Measurements from ENCODE around the gene NEURL4.

Gene NEURL4

DNA sequence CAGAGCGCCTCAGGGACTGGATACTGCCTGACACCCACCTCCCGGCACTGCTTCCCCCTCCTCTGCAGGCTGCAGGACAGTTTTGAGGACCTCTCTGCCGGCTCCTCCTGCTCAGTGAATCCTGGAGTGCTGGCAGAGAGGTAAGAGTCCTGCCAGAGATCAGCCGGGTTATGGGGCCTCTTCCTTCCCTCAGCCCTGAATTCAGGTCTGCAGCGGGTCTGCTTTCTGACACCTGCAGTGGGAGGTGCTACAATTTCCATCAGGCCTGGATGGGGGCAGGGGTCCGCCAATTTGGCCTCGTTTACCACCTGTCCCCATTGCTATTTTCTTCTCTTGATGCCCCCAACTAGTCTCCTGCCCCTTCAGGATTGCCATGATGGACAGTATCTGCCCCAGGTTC, 3.0 kb upstream of the NEURL4 start:
- TF ChIP-seq, protein P1, sequence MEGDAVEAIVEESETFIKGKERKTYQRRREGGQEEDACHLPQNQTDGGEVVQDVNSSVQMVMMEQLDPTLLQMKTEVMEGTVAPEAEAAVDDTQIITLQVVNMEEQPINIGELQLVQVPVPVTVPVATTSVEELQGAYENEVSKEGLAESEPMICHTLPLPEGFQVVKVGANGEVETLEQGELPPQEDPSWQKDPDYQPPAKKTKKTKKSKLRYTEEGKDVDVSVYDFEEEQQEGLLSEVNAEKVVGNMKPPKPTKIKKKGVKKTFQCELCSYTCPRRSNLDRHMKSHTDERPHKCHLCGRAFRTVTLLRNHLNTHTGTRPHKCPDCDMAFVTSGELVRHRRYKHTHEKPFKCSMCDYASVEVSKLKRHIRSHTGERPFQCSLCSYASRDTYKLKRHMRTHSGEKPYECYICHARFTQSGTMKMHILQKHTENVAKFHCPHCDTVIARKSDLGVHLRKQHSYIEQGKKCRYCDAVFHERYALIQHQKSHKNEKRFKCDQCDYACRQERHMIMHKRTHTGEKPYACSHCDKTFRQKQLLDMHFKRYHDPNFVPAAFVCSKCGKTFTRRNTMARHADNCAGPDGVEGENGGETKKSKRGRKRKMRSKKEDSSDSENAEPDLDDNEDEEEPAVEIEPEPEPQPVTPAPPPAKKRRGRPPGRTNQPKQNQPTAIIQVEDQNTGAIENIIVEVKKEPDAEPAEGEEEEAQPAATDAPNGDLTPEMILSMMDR (IDR thresholded peaks at IDR 0.05; ENCODE audit: low read depth, low read length) = no peak
- H3K4me3 ChIP-seq (ENCODE audit: low read depth, low read length) = no peak overlapping the region

DNA sequence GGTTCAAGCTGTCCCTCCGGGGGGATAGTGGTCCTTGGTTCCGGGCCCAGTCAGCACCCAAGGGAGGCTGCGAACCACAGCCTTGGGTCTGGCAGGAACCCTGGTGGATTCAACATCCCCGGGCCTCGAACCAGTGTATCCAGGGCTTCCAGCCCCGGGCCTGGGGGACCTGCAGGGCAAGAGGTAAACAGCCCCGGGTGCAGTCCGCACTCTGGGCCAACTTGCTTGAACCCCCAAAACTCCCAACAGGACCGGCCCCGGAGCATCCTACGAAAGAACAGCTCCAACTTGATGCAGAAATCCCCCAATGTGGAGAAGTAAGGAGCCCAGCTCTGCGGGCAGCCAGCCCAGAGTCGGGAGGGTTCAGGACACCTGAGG, 1.5 kb upstream of the NEURL4 start:
- TF ChIP-seq, protein P1 (IDR thresholded peaks at IDR 0.05; ENCODE audit: low read depth, low read length) = no peak

DNA sequence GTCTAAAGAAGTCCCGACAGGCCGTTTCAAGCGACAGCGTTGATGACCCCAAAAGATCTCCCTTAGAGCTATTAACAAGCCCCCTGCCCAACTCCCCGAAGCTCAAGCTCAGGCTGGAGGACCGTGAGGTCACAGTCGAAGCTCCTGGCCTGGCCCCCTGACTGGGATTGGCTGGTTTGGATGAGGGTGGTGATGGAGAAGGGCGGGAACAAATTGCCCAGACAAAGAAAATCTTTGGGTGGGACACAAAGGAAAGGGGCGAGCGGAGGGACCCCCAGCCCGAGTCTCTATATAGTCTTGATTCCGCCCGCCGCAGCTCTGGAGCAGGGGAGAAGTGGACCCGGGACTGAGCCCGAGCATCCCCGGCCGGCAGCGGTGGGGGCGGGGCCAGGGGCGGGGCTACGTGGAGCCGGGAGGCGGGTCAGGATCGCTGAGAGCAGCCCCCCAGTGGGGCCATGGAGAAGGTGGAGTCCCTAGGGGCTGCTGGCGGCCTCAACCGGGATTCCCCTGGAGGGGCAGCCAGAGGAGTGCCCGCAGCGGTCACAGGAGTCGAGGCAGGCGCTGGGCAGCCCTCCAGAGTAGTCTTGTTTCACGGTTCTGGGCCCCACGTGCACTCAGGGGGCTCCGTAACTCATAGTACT, 982 bp upstream of the NEURL4 start:
- H3K4me3 ChIP-seq (ENCODE audit: low read depth, low read length) = peak overlapping the region; percentile 84
- TF ChIP-seq, protein P1 (IDR thresholded peaks at IDR 0.05; ENCODE audit: low read depth, low read length) = no peak

More for the DNA sequence above, 1.5 kb upstream of the NEURL4 start:
- H3K4me3 ChIP-seq (ENCODE audit: low read depth, low read length) = peak overlapping the region; percentile 84

DNA sequence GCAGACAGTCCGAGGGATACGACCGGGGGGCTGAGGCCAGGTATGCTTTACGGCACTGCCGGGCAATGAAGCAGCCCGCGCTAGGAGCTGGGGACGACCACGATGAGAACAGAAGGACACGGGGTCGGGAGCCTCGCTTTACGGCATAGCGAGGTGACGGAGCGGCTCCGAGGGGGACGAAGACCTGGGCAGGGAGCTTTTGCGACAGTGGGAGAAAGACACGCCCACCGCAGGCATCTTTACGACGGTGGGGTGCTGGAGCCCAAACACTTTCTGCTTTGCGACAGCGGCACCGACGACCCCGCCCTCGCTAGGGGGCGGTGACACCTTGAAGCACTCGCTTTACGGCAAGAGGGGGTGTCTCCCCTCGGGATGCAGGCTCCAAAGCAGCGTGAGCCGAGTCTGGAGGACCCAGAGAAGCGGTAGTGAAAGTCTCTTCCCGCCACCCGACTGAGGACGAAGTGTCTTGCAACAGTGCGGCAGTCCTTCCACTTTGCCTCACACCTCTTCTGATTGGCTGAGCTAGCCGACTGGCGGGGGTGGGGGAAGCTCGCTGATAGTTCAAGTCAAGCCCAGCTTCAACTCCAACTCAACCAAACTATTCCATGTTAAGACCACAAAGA, 350 bp upstream of the NEURL4 start:
- TF ChIP-seq, protein P1 (IDR thresholded peaks at IDR 0.05; ENCODE audit: low read depth, low read length) = no peak
- H3K4me3 ChIP-seq (ENCODE audit: low read depth, low read length) = peak overlapping the region; percentile 84

DNA sequence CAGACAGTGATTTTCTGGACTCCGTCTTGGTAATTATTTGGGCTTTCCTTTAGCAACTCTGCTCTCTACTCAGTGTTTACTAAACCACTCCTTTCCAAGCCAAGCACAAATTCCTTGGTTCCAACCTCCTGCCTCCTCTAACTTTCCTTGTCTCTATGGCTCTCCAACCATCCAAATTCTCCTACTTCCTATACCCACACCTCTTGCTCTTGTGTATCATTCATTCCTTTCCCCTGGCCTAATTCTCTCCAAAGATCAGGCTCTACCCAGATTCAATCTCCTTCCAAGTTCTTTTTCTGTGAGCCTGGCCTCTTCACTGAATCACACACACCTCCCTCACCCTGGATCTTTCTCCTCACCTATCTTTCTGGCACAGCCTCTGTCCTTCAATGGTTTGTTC, 1.1 kb downstream of the NEURL4 start:
- TF ChIP-seq, protein P1 (IDR thresholded peaks at IDR 0.05; ENCODE audit: low read depth, low read length) = no peak
- H3K4me3 ChIP-seq (ENCODE audit: low read depth, low read length) = peak overlapping the region; percentile 84

DNA sequence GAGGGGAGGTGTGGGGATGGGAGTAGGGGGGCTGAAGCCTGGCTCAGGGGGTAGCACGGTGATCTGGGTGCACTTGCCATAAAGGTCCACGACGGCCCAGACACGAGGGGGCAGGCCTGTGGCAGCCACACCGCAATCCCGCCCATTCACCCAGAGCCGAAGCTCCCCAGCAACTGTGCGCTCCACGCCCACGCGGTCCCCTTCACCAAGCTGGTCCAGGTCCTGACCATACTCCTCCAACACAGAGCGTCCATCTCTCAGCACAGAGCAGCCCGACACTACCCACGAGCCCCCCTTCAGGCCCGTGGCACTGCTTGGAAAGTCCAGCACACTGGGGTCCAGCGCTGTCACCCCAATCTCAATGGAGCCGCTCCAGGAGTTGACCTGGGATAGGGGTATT, 1.6 kb downstream of the NEURL4 start:
- no peak overlapping the region for H3K4me3 ChIP-seq (ENCODE audit: low read depth, low read length)
- TF ChIP-seq, protein P1 (IDR thresholded peaks at IDR 0.05; ENCODE audit: low read depth, low read length) = no peak

DNA sequence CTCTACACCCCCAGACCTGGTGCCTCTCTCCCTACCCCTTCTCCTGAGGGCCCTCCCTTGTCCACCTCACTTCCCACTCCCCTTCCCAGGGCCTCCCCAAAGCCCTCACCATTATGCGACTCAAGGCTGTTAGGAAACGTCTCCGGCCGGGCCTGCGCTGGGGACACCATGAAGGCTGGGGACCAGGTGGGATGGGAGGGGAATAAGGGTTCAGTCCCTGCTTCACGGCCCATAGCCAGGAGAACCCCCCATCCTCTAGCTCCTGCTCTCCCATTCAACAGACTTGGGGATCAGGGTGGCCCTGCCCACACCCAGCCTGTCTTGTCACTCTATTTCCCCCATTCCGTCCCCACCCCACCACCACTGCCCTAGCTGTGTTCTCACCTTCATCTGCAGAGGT, 2.1 kb downstream of the NEURL4 start:
- TF ChIP-seq, protein P1 (IDR thresholded peaks at IDR 0.05; ENCODE audit: low read depth, low read length) = no peak
- no peak overlapping the region for H3K4me3 ChIP-seq (ENCODE audit: low read depth, low read length)

All from WI38 (cell line).